GM21723 (cell line): ENCODE measurements around the gene FOXP1.

Experiments used
- ATAC-seq: cut with Tn5 transposase; IDR thresholded peaks from one replicate; pipeline ENCODE4 v1.9.1; 2021; ENCODE audit warnings: mild to moderate bottlenecking, moderate library complexity; ENCODE audit not compliant: unreplicated experiment

FOXP1 gene

DNA sequence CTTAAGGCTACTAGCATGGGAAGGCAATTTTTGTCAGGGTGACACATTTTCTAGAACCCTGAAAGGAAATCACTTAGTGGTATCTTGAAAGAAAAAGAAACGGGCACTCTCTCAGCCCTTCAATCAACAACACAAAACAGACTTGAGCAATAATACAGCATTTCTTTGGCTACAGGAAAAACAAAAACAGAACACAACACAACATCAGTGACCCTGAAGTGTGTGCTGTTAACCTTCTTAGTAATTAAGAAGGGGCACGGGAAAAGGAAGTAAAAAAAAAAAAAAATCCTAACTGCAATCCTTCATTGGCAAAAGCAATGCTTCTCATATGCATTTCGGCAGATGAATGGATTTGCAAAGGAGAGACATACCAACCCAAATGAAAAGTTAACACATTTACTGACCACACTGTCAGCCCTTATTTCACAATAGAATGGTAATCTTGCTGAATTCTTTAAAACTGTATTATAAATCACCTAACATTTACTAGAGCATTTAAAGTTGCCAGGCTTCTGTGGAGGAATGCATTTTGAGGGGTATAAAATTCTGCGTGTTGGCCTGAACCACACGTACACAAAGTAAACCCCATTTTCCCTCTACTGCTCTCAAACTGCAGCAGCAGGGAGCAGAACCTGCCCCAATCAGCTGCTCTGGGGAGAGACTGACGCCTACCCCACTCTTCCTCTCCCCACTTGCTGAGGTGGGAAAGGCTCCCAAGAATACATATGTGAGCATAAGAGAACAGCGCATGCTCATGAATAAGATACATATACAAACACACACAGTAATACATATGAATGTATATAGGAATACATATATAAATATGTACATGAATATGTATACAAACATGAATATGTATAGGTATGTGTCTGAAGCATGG, 198.5 kb downstream of the FOXP1 start:
- ATAC-seq, result no peak

DNA sequence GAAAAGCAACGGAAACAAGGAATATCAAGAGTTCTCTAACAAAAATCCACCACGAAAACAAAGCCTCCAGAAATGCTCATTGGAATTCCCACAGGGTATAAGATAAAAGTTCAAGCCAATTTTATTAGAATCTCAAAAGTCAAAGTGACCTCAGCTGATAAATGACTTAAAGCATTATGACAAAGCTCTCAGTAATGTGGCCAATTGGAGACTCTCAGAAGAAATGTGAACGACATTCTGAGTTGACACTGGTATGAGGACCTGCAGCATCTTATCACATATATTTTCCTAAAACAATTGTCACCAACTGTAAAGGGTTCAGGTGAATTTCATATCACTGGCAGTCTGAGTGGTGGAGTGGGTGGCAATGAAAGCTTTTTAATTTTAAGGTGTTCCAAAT, 199.1 kb downstream of the FOXP1 start:
- no peak for ATAC-seq

DNA sequence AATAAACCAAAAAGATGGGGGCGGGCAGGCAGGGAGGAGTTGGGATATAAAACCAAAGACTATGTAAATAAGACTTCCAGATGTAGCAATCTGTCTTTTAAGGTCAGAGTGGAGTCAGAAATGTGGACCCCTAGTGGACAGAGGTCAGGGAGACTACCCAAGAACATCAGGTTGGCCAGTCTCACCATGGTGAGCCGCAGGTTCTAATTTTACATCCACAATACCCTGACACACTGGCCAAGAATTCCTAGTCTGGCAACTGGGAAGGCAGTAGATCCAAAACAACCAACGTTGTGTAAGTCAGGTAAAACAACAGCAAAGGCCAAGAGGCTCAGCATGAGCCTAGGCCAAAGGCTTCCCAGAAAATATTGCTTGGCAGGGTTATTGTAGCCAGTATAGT, 203.4 kb downstream of the FOXP1 start:
- no peak for ATAC-seq

DNA sequence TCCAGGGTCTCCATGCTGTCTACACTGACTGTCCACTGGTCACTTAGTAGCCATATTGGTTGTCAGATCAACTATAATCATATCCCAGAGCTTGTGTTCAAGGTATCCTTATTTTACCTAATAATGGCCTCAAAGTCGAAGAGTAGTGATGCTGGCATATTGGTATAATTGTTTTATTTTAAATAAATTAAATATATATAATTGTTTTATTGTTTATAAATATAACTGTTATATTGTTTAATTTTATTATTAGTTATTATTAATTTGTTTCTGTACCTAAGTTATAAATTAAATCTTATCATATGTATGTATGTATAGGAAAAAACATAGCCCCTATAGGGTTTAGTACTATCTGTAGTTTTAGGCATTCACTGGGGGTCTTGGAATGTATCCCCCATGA, 205.0 kb downstream of the FOXP1 start:
- ATAC-seq, result no peak

DNA sequence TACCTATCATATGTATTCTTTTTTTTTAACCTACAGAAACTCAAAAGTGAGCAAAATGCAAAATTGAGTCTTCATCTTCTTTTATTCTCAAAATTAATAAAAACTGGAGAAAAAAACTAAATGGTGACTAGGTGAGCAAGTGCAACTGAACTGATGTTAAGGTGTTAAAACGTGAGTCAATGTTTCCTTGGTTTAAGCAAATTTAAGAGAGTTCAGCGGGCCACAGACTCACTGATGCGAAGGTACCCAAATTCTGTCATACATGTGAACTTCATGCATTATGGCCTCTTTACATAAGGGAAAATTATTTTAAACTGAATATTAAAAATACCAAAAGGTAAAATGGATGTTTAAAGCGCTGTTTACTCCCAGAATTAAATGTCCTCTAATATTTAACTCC, 206.6 kb downstream of the FOXP1 start:
- no peak for ATAC-seq

DNA sequence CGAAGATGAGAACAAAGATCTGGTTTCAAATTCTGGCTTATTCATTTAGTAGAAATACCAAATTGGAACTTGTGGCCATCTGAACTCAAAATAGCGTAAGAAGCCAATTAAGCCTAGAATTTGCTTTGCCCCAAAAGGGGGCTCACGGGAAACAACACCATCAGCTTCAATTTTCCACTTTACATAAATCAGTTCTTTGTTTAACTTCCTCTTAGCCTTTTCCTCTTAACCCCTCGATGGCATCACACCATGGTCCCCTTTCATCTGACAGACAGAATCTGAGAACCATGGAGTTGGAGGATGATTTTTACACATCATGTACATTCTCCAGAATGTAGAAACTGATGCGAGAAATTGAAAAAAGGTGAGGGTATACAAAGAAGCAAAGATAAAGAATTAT, 207.0 kb downstream of the FOXP1 start:
- ATAC-seq, result no peak

DNA sequence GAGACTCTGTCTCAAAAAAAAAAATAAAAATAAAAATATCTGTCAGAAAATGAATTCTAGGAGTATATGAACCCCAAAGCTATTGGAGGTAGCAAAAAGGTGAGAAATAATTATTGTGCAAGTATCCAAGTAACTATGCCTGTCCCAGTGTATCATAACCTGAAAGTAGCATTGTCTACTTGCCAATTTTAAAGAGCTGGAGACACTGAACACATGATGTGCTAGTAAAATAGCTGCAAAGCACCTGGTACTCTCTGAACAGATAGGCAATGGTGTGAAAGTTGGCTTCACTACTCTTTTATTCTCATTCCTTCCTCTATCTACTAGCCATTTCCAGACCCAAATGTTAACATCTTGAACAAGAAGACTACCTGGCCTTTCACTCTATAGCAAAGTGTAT, 208.9 kb downstream of the FOXP1 start:
- no peak for ATAC-seq

DNA sequence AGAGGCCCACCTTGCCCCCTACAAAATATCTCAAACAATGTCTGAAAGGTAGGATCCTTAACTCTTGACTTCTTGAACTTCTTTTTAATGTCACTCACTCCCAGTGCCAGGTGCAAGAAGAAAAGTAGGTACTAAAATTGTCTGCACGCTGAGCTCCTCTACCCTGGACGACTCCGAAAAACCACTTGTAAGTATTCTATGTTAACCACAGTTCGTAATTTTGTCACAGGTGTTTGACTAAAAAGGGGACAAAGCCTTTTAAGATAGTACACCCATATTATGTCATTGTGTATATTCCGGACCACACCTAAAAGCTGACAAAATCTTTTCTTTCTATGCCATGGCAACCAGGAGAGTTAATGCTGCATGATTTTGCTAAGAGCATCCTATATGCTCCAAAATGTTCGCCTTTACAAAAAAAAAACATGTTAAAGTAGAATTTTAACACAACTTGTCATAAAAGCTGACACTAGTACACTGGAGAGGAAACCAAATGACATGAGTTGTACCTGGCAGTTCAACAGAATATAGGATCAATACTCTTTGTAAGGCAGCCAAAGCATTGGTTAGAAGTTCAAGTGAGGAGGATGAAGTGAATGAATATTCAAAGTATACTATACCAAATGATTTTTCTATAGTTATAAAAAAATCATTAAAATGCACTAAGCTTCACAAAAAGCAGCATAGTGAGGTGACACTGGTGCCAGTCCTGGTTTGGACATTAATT, 210.5 kb downstream of the FOXP1 start:
- no peak for ATAC-seq

DNA sequence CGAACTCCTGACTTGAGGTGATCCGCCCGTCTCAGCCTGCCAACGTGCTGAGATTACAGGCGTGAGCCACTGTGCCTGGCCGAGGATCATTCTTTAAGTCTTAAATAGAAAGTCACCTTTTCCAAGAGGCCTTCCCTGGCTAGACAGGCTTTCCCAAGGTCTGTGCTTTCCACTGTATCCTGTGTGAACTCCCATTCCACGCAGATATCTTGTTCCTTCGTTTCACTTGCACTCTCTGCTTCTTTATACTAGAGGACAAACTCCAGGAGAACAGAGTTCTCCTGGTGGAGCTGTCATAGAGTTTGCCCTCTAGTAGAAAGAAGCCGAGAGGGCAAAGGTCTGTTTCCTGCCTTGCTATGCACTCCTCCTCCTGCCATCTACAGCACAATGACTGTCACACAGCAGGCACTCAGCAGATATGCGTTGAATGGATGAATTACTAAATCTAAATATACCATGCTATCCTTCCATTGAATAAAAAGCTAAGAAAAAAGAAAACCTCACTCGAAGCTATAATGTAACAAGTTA, 211.2 kb downstream of the FOXP1 start:
- no peak for ATAC-seq

DNA sequence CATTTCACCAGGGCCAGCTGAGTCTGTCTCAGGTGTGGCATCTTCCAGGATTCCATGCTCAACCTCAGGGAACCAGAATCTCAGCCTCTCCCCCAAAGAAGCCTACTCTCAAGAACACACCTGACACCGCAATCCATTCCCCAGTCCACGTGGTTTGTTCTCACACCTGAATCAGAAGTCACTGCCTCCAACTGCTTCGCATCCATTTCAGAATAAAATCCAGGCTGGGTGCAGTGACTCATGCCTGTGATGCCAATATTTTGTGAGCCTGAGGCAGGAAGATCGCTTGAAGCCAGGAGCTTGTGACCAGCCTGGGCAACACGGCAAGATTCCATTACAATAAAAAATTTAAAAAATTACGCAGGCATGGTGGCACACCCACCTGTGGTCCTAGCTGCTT, 212.2 kb downstream of the FOXP1 start:
- ATAC-seq, result no peak

DNA sequence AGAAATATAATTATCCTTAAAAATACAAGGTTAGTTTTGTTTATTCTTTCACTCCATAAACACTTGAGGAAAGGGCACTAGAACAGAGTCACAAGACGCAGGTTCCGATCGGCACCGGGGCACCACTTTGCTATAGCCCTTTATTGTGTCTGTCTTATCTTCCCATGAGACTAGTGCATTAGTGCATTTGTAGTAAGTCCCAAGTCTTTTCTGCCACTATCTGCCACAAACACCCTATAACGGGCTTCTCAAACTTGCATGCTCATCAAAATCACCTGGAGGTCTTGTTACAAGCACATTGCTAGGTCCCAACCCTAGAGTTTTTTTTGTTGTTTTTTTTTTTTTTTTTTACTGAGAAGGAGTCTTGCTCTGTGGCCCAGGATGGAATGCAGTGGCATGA, 213.1 kb downstream of the FOXP1 start:
- ATAC-seq, result no peak

DNA sequence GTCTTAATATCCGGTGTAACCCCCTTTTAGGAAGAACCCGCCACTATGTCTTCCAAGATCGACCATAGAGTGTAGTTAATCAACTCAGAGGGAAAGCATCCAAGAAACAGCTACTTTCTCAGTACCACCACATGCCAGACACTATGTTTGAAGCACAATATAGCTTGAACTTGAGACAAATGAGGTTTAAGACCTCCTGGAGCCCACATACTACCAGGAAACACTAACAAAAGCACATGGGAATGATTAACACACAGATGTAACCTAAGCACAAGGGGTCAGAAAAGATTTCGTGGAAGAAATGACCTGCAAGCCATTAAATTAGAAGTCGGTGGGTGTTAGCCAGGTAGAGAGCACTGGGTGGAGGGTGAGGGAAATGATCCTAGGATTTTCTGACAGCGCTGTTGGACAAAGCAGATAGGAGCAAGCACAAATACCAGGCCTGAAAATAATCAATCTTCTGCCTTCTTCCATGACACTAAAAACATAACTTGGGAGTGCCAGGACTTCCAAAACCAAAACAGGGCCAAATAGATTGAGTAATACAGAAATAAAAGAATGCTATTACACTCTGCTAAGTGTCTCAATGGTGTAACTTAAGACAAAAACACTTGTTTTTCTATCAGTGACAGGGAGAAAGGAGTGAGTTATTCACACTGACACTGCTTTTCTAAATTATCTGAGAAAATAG, 213.7 kb downstream of the FOXP1 start:
- no peak for ATAC-seq

DNA sequence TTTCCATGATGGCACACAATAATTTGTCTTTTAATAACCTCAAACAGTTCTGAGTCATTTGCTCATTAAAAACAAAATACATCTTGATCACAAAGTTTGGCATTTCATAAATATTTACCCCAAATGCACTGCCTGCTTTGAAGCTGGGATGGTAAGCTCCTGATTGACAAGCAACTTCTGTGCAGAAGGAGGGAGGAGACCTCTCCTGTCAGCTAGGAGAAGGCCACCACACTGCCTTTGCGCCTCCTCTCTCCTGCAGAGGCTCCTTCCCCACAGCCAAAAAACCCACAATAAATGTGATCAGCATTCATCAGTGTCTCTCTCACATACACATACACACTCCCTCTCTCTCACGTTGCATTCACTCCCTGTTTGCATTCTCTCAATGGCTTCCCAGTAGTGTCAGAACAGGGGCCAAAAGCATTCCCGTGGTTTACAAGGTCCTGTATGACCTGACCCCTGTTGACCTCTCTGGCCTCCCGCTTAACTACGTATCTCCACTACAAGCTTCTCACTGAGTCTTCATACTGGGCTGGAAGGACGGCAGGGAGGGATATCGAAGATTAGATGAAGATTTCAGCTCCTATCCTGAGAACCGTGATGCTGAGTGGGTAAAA, 216.4 kb downstream of the FOXP1 start:
- no peak for ATAC-seq

DNA sequence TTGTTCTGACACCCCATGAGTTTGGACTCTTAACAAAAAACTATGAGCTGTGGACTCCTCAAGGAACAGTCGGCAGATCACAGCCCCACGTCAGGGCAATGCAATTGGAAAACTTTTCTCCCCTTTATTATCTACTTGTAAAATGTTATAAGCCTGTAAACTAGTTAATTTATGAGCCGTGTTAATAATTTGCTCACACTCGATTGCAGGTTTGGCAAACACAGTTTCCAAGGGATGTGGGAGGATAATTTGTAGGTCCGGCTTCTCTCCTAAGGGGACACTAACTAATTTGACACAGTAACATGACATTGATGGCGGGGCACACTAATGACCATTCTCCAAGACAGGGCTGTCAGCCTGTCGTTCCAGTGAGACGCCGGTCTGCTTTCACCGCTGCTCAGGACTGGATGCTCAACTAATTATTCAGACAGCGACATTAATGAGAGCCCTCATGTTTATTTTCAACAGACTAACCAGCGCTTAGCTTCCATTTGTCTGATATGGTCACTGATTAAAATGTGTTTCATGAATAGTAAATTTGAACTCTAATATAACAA, 222.1 kb downstream of the FOXP1 start:
- ATAC-seq, result no peak

DNA sequence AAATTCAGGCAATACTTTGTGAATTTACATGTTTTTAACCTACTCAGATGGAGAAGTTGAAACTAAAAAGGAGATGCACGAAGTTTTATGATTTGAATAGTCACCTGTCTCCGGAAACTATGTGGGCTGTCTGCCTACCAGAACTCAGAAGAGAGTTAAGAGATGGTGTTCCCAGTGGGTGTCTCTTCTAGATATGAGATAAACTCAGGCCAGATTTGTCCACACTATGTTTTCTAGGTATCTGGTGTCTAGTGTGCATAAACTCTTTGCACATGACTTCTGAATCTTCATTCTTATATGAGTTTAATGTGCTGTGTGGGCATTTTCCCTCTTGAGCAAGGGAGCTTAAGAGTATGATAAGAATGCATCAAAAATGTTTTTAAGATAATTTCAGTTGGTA, 222.8 kb downstream of the FOXP1 start:
- peak; percentile 89 for ATAC-seq

DNA sequence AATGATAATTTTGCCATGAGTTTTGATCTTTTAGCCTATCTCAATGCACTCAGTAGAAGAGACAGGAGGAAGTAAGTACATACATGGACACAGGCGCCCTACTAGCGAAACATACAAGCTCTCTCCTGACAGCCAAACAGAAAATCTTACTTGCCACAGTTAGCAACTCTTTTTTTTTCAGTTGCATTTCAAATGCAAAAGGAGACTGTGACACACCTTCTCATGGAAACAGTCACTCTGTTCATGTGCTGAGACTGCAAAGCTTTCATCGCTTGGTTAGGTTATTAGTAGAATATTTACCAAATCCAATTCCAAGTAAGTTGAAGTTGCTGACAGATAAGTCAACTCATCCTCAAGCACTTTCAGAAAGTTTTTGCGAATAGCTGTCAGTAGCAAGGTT, 223.3 kb downstream of the FOXP1 start:
- peak; percentile 50 for ATAC-seq

DNA sequence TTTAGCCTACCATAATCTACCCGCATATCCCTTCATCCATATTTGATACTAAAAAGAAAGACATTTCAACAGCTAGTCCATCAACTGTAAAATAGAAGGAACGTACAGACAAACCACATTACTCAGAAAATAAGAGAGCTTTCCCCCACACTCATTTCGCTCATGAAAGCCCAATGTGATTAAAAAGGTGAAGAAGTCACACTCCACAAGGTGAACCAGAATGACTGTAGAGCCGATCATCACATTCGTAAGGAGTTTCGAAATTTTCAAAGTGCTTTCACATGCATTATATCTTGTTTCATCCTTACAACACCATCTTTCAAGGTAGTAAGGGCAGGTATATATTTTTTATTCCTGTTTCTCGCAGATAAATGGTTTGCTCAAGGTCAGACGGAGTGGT, 225.3 kb downstream of the FOXP1 start:
- no peak for ATAC-seq

DNA sequence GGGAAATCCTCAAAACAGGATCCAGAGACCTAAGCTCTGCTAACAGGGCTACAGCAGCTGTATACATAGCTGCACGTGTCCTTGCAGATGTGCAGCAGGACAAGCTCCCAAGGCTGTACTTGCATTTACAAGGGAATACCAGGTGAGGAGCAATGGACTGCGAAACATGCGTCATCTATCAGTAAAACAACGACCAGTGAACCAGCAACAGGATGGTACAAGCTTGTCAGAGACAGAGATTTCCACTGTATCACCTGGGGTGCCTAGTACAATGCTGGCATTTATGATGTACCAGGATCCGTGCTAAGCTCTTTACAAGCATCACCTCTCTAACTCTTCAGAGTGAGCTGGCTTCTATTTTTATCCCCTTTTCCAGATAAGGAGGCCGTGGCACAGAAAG, 227.3 kb downstream of the FOXP1 start:
- ATAC-seq, result no peak

DNA sequence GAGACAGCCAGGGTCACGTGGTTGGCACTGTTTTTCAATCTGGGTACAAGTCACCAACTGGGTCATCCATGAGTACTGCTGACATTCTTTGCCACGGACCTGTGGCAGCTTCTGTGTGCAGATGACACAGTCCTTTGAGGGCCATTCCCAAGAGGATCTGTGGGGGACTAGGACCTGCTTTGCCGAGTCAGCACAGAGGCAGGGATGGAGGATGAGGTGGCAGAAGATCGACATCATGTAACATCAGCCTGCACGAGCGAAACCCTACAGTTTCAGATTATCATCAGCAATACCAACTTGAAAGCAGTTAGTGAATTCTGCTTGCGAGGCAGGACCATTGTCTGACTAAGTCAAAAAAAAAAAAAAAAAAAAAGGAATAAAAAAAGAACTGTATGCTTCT, 227.7 kb downstream of the FOXP1 start:
- no peak for ATAC-seq

DNA sequence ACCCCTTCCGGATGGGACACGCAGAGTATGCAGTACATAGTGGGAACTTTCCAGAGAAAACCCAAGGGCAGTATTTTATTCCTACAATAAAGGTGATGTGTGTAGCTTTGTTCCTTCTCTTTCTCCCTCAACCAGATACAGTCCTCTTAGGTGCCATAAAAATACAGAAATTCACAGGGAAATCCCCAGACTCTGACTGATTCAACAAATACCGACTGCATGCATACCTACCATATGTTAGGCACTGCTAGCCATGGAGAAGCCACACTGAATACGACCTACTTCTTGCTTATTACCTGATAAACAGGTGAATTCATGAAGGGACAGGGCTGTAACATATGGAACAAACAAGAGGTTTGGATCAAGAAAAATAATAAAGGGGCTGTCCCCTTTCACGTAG, 228.5 kb downstream of the FOXP1 start:
- no peak for ATAC-seq
